Thyroid gland (tissue), 4 donors: Measurements from ENCODE around the gene SERINC4.

ENCODE experiments used
- CTCF ChIP-seq, 6 experiments: fragments of 200-600 bp in 3 of 6; fragments of 450-650 bp in 3 of 6; sonication (generic) in 3 of 6; IDR thresholded peaks; one replicate each; pipeline ENCODE4 v1.5.1; 2016 to 2019; ENCODE audit warnings: antibody characterized with exemption in 6 of 6, mild to moderate bottlenecking in 2 of 6, inconsistent platforms in 1 of 6, moderate library complexity in 1 of 6
- POLR2A ChIP-seq, 2 donors: fragments of 450-650 bp; IDR thresholded peaks; one replicate each; pipeline ENCODE4 v1.6.1; 2017; ENCODE audit warnings: antibody characterized with exemption in 2 of 2, mild to moderate bottlenecking in 2 of 2, moderate library complexity in 1 of 2

GRCh38 chr15:43751885-43752284 is 48.1 kb downstream of the SERINC4 start:
- TF ChIP-seq CTCF (IDR thresholded peaks at IDR 0.05): no peak
- no peak for TF ChIP-seq POLR2A (IDR thresholded peaks at IDR 0.05)
